ENCODE results near the gene TAS1R3. TPM values are rescaled to one million over a fixed set of nuclear protein-coding genes. Genes with fewer than 3 reads are reported as not detected.
"Not testable (repeated sequence)": the region's sequence is repeated elsewhere in the genome, so short reads cannot be mapped to it uniquely, and the experiment has no call there.

TAS1R3 gene
- total RNA-seq, 1 experiment from 2014 or later: 0.14 TPM

- no peak for DNase-seq (ENCODE audit: low spot score)
- in situ Hi-C loops (cut with HindIII; ENCODE audit: low sequenced_read_pairs): no loop called here
These were observed 27.6 kb downstream of the TAS1R3 start, which contains the start of gene MXRA8 for GRCh38 chr1:1358433-1359271. Gene MXRA8 (minus strand): TSS chr1:1358555. CDS start chr1:1358504, 51 bp downstream.

- no peak for DNase-seq (ENCODE audit: low spot score)
- in situ Hi-C loops (cut with HindIII; ENCODE audit: low sequenced_read_pairs): no loop called here
These were observed 28.2 kb downstream of the TAS1R3 start for GRCh38 chr1:1359308-1359663.

GRCh38 chr1:1359664-1360468 is 28.8 kb downstream of the TAS1R3 start:
- DNase-seq (ENCODE audit: low spot score): no peak
- in situ Hi-C loops (cut with HindIII; ENCODE audit: low sequenced_read_pairs): no loop called here

GRCh38 chr1:1360506-1361169 is 29.6 kb downstream of the TAS1R3 start:
- in situ Hi-C loops (cut with HindIII; ENCODE audit: low sequenced_read_pairs): no loop called here
- no peak for DNase-seq (ENCODE audit: low spot score)

GRCh38 chr1:1361233-1361981 is 30.3 kb downstream of the TAS1R3 start:
- no peak for DNase-seq (ENCODE audit: low spot score)
- in situ Hi-C loops (cut with HindIII; ENCODE audit: low sequenced_read_pairs): no loop called here

GRCh38 chr1:1361982-1362423 is 30.9 kb downstream of the TAS1R3 start:
- DNase-seq (ENCODE audit: low spot score): no peak
- in situ Hi-C loops (cut with HindIII; ENCODE audit: low sequenced_read_pairs): no loop called here

- DNase-seq (ENCODE audit: low spot score): no peak
- in situ Hi-C loops (cut with HindIII; ENCODE audit: low sequenced_read_pairs): no loop called here
These were observed 33.2 kb downstream of the TAS1R3 start for GRCh38 chr1:1364266-1364665.

- no peak for DNase-seq (ENCODE audit: low spot score)
- in situ Hi-C loops (cut with HindIII; ENCODE audit: low sequenced_read_pairs): no loop called here
These were observed 35.0 kb downstream of the TAS1R3 start for GRCh38 chr1:1365875-1366698.

- DNase-seq (ENCODE audit: low spot score): no peak
These were observed 35.6 kb downstream of the TAS1R3 start for GRCh38 chr1:1366699-1367066.

GRCh38 chr1:1367315-1367714 is 36.2 kb downstream of the TAS1R3 start:
- in situ Hi-C loops (cut with HindIII; ENCODE audit: low sequenced_read_pairs): no loop called here
- no peak for DNase-seq (ENCODE audit: low spot score)

More at GRCh38 chr1:1366699-1367066, 35.6 kb downstream of the TAS1R3 start:
- in situ Hi-C loops (cut with HindIII; ENCODE audit: low sequenced_read_pairs): no loop called here

GRCh38 chr1:1370094-1370493 is 39.0 kb downstream of the TAS1R3 start:
- DNase-seq (ENCODE audit: low spot score): not testable (repeated sequence)
- in situ Hi-C loops (cut with HindIII; ENCODE audit: low sequenced_read_pairs): loop anchor here (10.0 kb wide), 2 partner anchors 65 to 195 kb away; partner anchors contain the start of gene VWA1

GRCh38 chr1:1370771-1371300 is 39.8 kb downstream of the TAS1R3 start:
- in situ Hi-C loops (cut with HindIII; ENCODE audit: low sequenced_read_pairs): loop anchor here (10.0 kb wide), 2 partner anchors 64 to 194 kb away; partner anchors contain the start of gene VWA1
- no peak for DNase-seq (ENCODE audit: low spot score)

GRCh38 chr1:1371364-1371745 is 40.3 kb downstream of the TAS1R3 start:
- no peak for DNase-seq (ENCODE audit: low spot score)
- in situ Hi-C loops (cut with HindIII; ENCODE audit: low sequenced_read_pairs): loop anchor here (10.0 kb wide), 2 partner anchors 63 to 193 kb away; partner anchors contain the start of gene VWA1

- in situ Hi-C loops (cut with HindIII; ENCODE audit: low sequenced_read_pairs): loop anchor here (10.0 kb wide), 2 partner anchors 63 to 193 kb away; partner anchors contain the start of gene VWA1
- peak; percentile 36 for DNase-seq (ENCODE audit: low spot score)
These were observed 40.9 kb downstream of the TAS1R3 start for GRCh38 chr1:1371746-1372711.

GRCh38 chr1:1373051-1373814 is 42.2 kb downstream of the TAS1R3 start:
- in situ Hi-C loops (cut with HindIII; ENCODE audit: low sequenced_read_pairs): loop anchor here (10.0 kb wide), 2 partner anchors 62 to 192 kb away; partner anchors contain the start of gene VWA1

More at GRCh38 chr1:1373051-1373814, 42.2 kb downstream of the TAS1R3 start:
- DNase-seq (ENCODE audit: low spot score): no peak

All from G401 (cell line).